ENCODE measurements around the gene MRPS23. TPM values are rescaled to one million over a fixed set of nuclear protein-coding genes. Genes with fewer than 3 reads are reported as not detected.

The MRPS23 gene
- total and polyA plus RNA-seq, 12 donors: 9.9 to 132 (median 75.5) TPM

DNA sequence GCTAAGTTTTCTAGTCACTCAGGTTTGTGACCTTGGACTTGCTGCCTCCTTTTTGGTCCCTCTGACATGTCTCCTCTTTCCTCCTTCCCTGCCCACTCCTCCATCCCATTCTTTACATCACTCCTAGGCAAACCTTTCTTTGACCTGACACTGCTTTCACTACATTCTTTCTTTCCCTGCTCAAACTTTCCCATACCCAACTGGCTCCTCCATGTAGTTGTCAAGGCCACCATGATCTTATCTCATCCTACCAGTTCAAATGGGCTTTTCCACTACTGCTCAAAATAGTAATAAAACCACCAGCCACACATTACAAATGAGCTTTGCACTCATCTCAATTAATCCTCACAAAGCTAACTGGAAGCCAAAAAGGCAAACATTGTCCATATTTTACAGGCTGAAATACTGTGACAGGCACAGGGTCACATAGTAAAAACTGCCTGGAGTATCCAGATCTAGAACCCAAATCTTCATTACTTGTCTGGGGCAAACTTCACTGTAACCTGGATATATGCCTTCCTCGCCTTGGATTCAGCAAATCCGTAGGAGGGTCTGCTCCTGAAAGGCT is 14.4 kb downstream of the MRPS23 start:
- intact Hi-C loops (cut with DNase I): loop anchor here (2.0 to 10.0 kb wide), 10 partner anchors 13 to 711 kb away; partner anchors contain the start of genes CCDC182 (in 1 of the 10) and MSI2 (in 1 of the 10)
- DNase-seq (no peak), ATAC-seq (no peak)
- 91 to 94% methylated on average over 2 of the region's 2 CpGs for WGBS, 2 donors
- TF ChIP-seq, protein P1, sequence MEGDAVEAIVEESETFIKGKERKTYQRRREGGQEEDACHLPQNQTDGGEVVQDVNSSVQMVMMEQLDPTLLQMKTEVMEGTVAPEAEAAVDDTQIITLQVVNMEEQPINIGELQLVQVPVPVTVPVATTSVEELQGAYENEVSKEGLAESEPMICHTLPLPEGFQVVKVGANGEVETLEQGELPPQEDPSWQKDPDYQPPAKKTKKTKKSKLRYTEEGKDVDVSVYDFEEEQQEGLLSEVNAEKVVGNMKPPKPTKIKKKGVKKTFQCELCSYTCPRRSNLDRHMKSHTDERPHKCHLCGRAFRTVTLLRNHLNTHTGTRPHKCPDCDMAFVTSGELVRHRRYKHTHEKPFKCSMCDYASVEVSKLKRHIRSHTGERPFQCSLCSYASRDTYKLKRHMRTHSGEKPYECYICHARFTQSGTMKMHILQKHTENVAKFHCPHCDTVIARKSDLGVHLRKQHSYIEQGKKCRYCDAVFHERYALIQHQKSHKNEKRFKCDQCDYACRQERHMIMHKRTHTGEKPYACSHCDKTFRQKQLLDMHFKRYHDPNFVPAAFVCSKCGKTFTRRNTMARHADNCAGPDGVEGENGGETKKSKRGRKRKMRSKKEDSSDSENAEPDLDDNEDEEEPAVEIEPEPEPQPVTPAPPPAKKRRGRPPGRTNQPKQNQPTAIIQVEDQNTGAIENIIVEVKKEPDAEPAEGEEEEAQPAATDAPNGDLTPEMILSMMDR (IDR thresholded peaks at IDR 0.05): no peak
- no peaks in the 10 kb centered on the region for H3K9me3 ChIP-seq
- no peak overlapping the region for H3K4me3 ChIP-seq
- peaks cover 0 to 42% (median 13%) of the 10 kb centered on the region in 9 donors for H3K36me3 ChIP-seq
- peaks cover 0 to 73% (median 23%) of the 10 kb centered on the region in 9 donors for H3K4me1 ChIP-seq
- peak overlapping the region; percentile 40 to 90 (median 78) for H3K27ac ChIP-seq
- no peaks in the 10 kb centered on the region for H3K27me3 ChIP-seq

DNA sequence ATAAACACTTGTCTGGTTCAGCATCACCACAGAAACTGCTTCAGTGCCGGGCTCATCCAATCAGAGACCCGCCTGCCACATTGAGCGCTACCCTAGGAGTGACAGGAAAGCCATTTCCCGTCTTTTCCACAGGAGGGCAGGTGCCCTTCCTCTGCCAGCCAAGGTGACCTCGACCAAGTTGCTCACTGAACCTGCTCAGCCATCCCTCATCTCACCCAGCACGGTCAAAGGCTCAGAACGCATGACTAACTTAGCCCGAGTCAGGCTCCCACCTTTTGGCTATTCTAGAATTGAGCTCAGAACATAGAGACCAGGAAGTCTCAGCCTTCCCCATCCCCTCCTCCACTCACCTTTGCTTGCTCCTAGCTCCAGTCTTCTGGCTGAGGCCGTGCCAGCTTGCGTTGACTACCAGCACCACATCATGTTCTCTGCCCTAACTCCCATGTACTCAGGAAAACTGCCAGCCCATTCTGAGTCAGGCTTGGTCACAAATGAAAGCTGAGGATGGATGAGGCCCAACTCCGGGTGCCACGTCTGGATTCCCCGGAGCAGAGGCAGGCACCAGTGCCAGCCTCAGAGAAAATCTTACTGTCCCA is 15.6 kb downstream of the MRPS23 start:
- no peak overlapping the region for H3K4me3 ChIP-seq
- H3K4me1 ChIP-seq: peaks cover 0 to 61% (median 23%) of the 10 kb centered on the region in 9 donors

DNA sequence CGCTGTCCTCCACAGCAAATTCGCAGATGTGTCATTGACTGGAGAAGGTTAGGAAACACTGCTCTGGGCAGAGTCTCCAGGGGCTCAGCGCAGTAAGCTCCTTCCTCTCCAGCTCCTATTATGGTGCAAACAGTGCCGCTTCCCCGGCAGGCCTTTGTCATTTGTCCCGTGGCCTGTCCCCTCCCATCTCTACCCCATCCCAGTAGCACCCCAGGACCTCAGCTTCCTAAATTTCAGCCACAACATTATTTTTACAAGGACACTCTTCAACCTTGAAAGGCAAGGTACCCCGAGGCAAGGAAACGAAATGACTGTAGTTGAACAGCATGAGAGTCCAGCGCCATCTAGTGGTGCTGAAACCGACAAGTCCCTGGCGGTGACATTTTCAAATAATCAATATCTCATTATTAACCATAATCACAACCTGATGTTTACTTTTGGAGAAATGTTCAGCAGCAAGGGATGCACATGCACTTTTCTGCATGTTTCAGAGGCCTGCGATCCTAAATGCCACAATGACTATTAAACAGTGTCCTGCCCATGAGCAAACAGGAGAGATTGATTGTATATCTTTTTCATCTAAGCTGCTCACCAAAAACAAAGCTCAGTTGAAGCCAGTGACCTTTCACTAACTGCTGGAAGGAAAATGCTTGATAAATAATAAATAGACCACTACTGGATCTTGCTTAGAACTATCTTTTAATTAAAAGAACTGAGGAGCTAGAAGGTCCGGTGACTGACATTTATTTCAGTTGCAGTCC is 16.5 kb downstream of the MRPS23 start:
- peak; percentile 74 to 91 (median 86) for ATAC-seq
- intact Hi-C loops (cut with DNase I): loop anchor here (2.0 to 10.0 kb wide), 15 partner anchors 17 to 709 kb away; partner anchors contain the start of genes CCDC182 (in 1 of the 10), MRPS23 (in 1 of the 10) and MSI2 (in 1 of the 10)
- DNase-seq: peak; percentile 55 to 74
- peak overlapping the region; percentile 65 to 91 (median 84) for H3K27ac ChIP-seq
- H3K27me3 ChIP-seq: no peaks in the 10 kb centered on the region
- peaks cover 0 to 21% (median 2%) of the 10 kb centered on the region in 9 donors for H3K36me3 ChIP-seq
- peaks cover 0 to 52% (median 20%) of the 10 kb centered on the region in 9 donors for H3K4me1 ChIP-seq
- WGBS, 2 donors: 8% methylated on average over 13 of the region's 13 CpGs
- H3K9me3 ChIP-seq: no peaks in the 10 kb centered on the region
- H3K4me3 ChIP-seq: peak overlapping the region in 9 of 10 donors; percentile 8 to 53 (median 50)
- TF ChIP-seq, protein P1 (IDR thresholded peaks at IDR 0.05): peak; percentile 82 to 97 (median 92)

More for the DNA sequence above, 15.6 kb downstream of the MRPS23 start:
- peak in 1 of 2 donors; percentile 63 for DNase-seq
- H3K36me3 ChIP-seq: peaks cover 0 to 30% (median 11%) of the 10 kb centered on the region in 9 donors
- H3K27ac ChIP-seq: peak overlapping the region; percentile 54 to 90 (median 78)
- no peaks in the 10 kb centered on the region for H3K27me3 ChIP-seq
- TF ChIP-seq, protein P1 (IDR thresholded peaks at IDR 0.05): no peak
- no peaks in the 10 kb centered on the region for H3K9me3 ChIP-seq
- intact Hi-C loops (cut with DNase I): loop anchor here (2.0 to 10.0 kb wide), 14 partner anchors 15 to 709 kb away; partner anchors contain the start of genes CCDC182 (in 1 of the 10) and MSI2 (in 1 of the 10)
- WGBS, 2 donors: 58 to 65% methylated on average over 13 of the region's 13 CpGs
- ATAC-seq: peak in 7 of 8 donors; percentile 13 to 88 (median 49)

All from heart right ventricle (tissue), 16 donors.